MM.1S (cell line): Measurements from ENCODE around the gene RAB3D.

ENCODE experiments used
- CTCF ChIP-seq: fragments of 300-600 bp; sonication (generic); IDR thresholded peaks from 2 replicates; pipeline ENCODE4 v1.5.1; 2016; ENCODE audit warnings: antibody characterized with exemption, low read length, mixed read lengths
- EZH2 ChIP-seq: fragments of 300-600 bp; sonication (generic); optimal IDR thresholded peaks from 2 replicates; pipeline ENCODE3; 2017; ENCODE audit warnings: low read depth, mild to moderate bottlenecking, antibody characterized with exemption, low read length, mixed read lengths
- EZH2phosphoT487 ChIP-seq: fragments of 300-600 bp; sonication (generic); IDR thresholded peaks from 2 replicates; pipeline ENCODE4 v1.6.1; 2018; ENCODE audit warnings: antibody characterized with exemption, low read length

- TF ChIP-seq CTCF = no peak
- no peak for TF ChIP-seq EZH2phosphoT487
- TF ChIP-seq EZH2 = no peak
Measured at GRCh38 chr19:11304936-11305335, 34.5 kb downstream of the RAB3D start.
